MCF 10A (cell line): ENCODE results near the gene SP100. TPM values are rescaled to one million over a fixed set of nuclear protein-coding genes. Genes with fewer than 3 reads are reported as not detected.

Source experiments
- BruUV-seq: library from RNA; stranded (reverse); fragments of 400-500 nt; replicated peaks from 2 replicates; lab custom pipeline; 2021; lab: Mats Ljungman, UMichigan
- CTCF ChIA-PET: fragments of 300-600 bp; sonication (Branson Sonifier 250); formaldehyde crosslinking; extraction: SDS; loops from one replicate; lab custom pipeline; 2021; ENCODE audit warnings: antibody characterized with exemption, inconsistent platforms; lab: Yijun Ruan, JAX
- POLR2A ChIA-PET: fragments of 300-600, 350-650 bp; sonication (Branson Sonifier 250); formaldehyde crosslinking; extraction: SDS; loops from one replicate; lab custom pipeline; 2020; ENCODE audit warnings: antibody characterized with exemption, inconsistent platforms; lab: Yijun Ruan, JAX
- DNase-seq: peaks from one replicate; pipeline ENCODE4 v3.0.0-alpha.2; 2018; ENCODE audit not compliant: unreplicated experiment
- H3K27ac Mint-ChIP-seq: one replicate; pipeline ENCODE4 v1.8.0; 2022; ENCODE audit warnings: mild to moderate bottlenecking, low read depth, mixed read lengths; ENCODE audit not compliant: unreplicated experiment
- H3K27me3 Mint-ChIP-seq: one replicate; pipeline ENCODE4 v1.8.0; 2022; ENCODE audit warnings: mixed read lengths; ENCODE audit not compliant: insufficient read depth, unreplicated experiment
- H3K36me3 Mint-ChIP-seq: one replicate; pipeline ENCODE4 v1.8.0; 2022; ENCODE audit warnings: mild to moderate bottlenecking, moderate library complexity, mixed read lengths; ENCODE audit not compliant: insufficient read depth, unreplicated experiment
- H3K4me1 Mint-ChIP-seq: one replicate; pipeline ENCODE4 v1.8.0; 2022; ENCODE audit warnings: mixed read lengths; ENCODE audit not compliant: insufficient read depth, unreplicated experiment
- H3K4me3 Mint-ChIP-seq: one replicate; pipeline ENCODE4 v1.8.0; 2022; ENCODE audit warnings: mild to moderate bottlenecking, moderate library complexity, mixed read lengths; ENCODE audit not compliant: unreplicated experiment
- H3K9me3 Mint-ChIP-seq: one replicate; pipeline ENCODE4 v1.8.0; 2022; ENCODE audit warnings: mixed read lengths; ENCODE audit not compliant: unreplicated experiment
- intact Hi-C: fragments of 100-400 bp; cut with micrococcal nuclease; formaldehyde crosslinking; loops from 2 replicates; pipeline ENCODE4 v1.14.1; 2022
- total RNA-seq: library from RNA; stranded (reverse); gene quantifications from 2 replicates; pipeline ENCODE4 v1.2.3, GENCODE V29; 2022
- TF ChIP-seq, protein P1 (sequence below): fragments of 200-600 bp; IDR thresholded peaks from one replicate; pipeline ENCODE4 v1.8.0; 2022; ENCODE audit warnings: antibody characterized with exemption, mild to moderate bottlenecking; ENCODE audit not compliant: unreplicated experiment

Gene SP100
- total RNA-seq, 1 experiment from 2014 or later, result 54.5 TPM

DNA sequence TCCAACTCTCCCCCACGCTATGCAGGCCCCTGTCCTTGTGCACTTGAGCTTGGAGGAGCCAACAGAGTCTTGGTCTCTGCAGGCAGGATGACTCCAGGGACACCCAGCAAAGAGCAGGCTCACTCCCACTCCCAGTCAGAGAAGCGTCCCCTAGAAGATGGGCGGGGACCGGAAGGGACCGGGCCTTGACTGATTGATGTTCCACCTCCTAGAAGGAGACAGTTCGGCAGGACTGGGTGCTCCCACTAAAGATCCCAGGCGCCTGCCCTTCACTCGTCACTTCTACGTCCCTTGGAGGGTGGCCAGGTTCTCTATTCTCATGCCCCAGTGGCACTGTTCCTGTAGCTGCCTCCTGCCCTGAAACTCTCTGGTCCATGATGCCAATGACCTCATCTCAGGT, 3.2 kb upstream of the SP100 start:
- peaks cover 37% of the 10 kb centered on the region for H3K4me1 Mint-ChIP-seq
- no peak overlapping the region for H3K27ac Mint-ChIP-seq
- POLR2A ChIA-PET, result interaction anchor here (0.7 kb wide), 1 partner anchor 647 kb away, joined by 3 read pairs; no protein-coding TSS in a partner anchor
- CTCF ChIA-PET, result no interaction called here
- H3K36me3 Mint-ChIP-seq, result peaks cover 11% of the 10 kb centered on the region
- TF ChIP-seq, protein P1, sequence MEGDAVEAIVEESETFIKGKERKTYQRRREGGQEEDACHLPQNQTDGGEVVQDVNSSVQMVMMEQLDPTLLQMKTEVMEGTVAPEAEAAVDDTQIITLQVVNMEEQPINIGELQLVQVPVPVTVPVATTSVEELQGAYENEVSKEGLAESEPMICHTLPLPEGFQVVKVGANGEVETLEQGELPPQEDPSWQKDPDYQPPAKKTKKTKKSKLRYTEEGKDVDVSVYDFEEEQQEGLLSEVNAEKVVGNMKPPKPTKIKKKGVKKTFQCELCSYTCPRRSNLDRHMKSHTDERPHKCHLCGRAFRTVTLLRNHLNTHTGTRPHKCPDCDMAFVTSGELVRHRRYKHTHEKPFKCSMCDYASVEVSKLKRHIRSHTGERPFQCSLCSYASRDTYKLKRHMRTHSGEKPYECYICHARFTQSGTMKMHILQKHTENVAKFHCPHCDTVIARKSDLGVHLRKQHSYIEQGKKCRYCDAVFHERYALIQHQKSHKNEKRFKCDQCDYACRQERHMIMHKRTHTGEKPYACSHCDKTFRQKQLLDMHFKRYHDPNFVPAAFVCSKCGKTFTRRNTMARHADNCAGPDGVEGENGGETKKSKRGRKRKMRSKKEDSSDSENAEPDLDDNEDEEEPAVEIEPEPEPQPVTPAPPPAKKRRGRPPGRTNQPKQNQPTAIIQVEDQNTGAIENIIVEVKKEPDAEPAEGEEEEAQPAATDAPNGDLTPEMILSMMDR, result no peak
- no peak overlapping the region for H3K4me3 Mint-ChIP-seq
- H3K9me3 Mint-ChIP-seq, result no peaks in the 10 kb centered on the region
- H3K27me3 Mint-ChIP-seq, result no peaks in the 10 kb centered on the region
- no peak for DNase-seq
- intact Hi-C loops, result no loop called here
- BruUV-seq, result no TSS peak

DNA sequence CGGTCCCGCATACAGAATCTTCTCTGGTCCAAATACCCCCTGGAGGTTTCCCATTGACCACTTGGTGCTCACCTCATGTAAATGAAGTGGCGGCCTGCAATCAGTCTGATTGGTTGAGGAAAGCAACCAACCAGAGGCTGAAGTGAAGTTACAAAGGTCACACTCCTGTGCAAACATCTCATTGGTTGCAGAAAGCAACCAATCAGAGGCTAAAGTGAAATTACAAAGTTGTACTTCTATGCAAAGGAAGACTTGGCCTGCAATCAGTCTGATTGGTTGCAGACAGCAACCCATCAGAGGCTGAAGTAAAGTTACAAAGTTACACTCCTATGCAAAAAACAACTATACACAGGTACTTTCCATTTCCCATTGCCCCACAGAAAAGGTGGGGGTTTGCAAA, 2.5 kb upstream of the SP100 start:
- H3K4me1 Mint-ChIP-seq, result peaks cover 35% of the 10 kb centered on the region
- BruUV-seq, result no TSS peak
- POLR2A ChIA-PET, result interaction anchor here (1.1 kb wide), 1 partner anchor 87 kb away, joined by 3 read pairs; the partner anchor contains the start of gene SP140L
- CTCF ChIA-PET, result no interaction called here
- no peak overlapping the region for H3K4me3 Mint-ChIP-seq
- no peaks in the 10 kb centered on the region for H3K27me3 Mint-ChIP-seq
- H3K27ac Mint-ChIP-seq, result no peak overlapping the region
- peaks cover 12% of the 10 kb centered on the region for H3K36me3 Mint-ChIP-seq
- intact Hi-C loops, result no loop called here
- no peaks in the 10 kb centered on the region for H3K9me3 Mint-ChIP-seq
- TF ChIP-seq, protein P1, result no peak
- no peak for DNase-seq

DNA sequence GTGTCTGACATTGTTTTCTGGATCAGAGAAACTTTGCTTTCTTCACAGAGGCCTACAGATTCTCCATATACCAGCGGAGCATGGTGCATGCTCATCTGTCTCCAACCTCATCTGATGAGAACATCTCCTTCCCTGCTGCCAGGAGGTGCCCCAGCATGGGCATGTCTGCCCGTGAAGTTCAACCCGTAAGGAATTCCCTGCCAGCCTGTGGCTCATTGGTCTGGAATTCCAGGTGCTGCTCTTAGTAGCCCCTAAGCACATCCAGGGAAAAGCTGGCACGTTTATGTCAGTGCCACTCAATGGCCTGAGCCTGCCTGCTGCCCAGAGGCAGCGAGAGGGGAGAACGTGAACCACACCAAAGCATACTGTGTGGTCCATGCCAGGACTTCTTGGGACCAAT, 1.7 kb upstream of the SP100 start:
- no TSS peak for BruUV-seq
- TF ChIP-seq, protein P1, result no peak
- H3K36me3 Mint-ChIP-seq, result peaks cover 18% of the 10 kb centered on the region
- H3K27me3 Mint-ChIP-seq, result no peaks in the 10 kb centered on the region
- H3K4me3 Mint-ChIP-seq, result no peak overlapping the region
- ChIA-PET CTCF (interaction anchor here (0.5 kb wide), 1 partner anchor 342 kb away, joined by 3 read pairs; no protein-coding TSS in a partner anchor), POLR2A (interaction anchor here (0.6 to 1.1 kb wide), 3 partner anchors 15 to 493 kb away, joined by 3 read pairs; partner anchors contain the start of genes SP140L and TRIP12)
- no peaks in the 10 kb centered on the region for H3K9me3 Mint-ChIP-seq
- intact Hi-C loops, result no loop called here
- peak overlapping the region; percentile 98 for H3K27ac Mint-ChIP-seq
- peaks cover 41% of the 10 kb centered on the region for H3K4me1 Mint-ChIP-seq
- DNase-seq, result no peak

DNA sequence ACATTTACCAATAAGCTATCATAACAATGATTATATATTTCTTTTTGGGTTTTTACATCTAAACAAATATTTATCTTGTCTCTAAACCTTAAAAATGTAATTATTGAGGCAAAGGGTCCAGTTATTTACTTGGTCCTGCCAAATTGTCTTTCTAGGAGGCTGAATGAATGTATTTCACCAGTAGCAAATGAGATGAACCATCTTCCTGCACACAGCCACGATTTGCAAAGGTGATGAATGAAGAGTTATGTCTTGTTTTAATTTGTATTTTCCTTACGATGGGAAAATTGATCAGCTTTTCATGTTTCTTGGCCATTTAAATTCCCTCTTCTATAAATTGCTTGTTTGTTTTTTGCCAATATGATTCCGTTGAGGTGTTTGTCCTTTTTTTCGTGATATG, 1.4 kb downstream of the SP100 start:
- H3K27ac Mint-ChIP-seq, result no peak overlapping the region
- CTCF ChIA-PET, result interaction anchor here (0.7 kb wide), 2 partner anchors 101 to 194 kb away, joined by 3 read pairs; no protein-coding TSS in a partner anchor
- TF ChIP-seq, protein P1, result no peak
- H3K4me1 Mint-ChIP-seq, result peaks cover 50% of the 10 kb centered on the region
- H3K9me3 Mint-ChIP-seq, result no peaks in the 10 kb centered on the region
- DNase-seq, result no peak
- H3K4me3 Mint-ChIP-seq, result peak overlapping the region; percentile 76
- no peaks in the 10 kb centered on the region for H3K27me3 Mint-ChIP-seq
- H3K36me3 Mint-ChIP-seq, result peaks cover 22% of the 10 kb centered on the region
- intact Hi-C loops, result loop anchor here (5.0 kb wide), 3 partner anchors 90 to 380 kb away; partner anchors contain the start of gene SP140L
- BruUV-seq, result no TSS peak
- POLR2A ChIA-PET, result interaction anchor here (0.6 to 3.4 kb wide), 16 partner anchors 9 to 1305 kb away, joined by 3 to 22 read pairs (median 4); partner anchors contain the start of genes FBXO36, SP110, SP140L and TRIP12
